Nephron progenitor cell (in vitro differentiated cells): ENCODE measurements around the gene MARCHF3.
"Not testable (repeated sequence)": the region's sequence is repeated elsewhere in the genome, so short reads cannot be mapped to it uniquely, and the experiment has no call there.

ENCODE experiments used
- DNase-seq: peaks from one replicate; pipeline ENCODE4 v3.0.0; 2021
- H3K27ac Mint-ChIP-seq: 2 replicates; pipeline ENCODE4 v1.8.0; 2021; ENCODE audit warnings: mild to moderate bottlenecking, moderate library complexity, mixed read lengths
- H3K27me3 Mint-ChIP-seq: 2 replicates; pipeline ENCODE4 v1.8.0; 2021; ENCODE audit warnings: mild to moderate bottlenecking, low read depth, mixed read lengths; ENCODE audit not compliant: poor library complexity
- H3K36me3 Mint-ChIP-seq: 2 replicates; pipeline ENCODE4 v1.8.0; 2021; ENCODE audit warnings: low read depth, mixed read lengths
- H3K4me1 Mint-ChIP-seq: 2 replicates; pipeline ENCODE4 v1.8.0; 2021; ENCODE audit warnings: mixed read lengths
- H3K4me3 Mint-ChIP-seq: 2 replicates; pipeline ENCODE4 v1.8.0; 2021; ENCODE audit warnings: mild to moderate bottlenecking, moderate library complexity, mixed read lengths
- H3K9me3 Mint-ChIP-seq: 2 replicates; pipeline ENCODE4 v1.8.0; 2021; ENCODE audit warnings: mild to moderate bottlenecking, moderate library complexity, mixed read lengths
- TF ChIP-seq, protein P1 (sequence below): fragments of 200-600 bp; sonication (generic); IDR thresholded peaks from 2 replicates; pipeline ENCODE4 v1.5.0; 2021; ENCODE audit warnings: antibody characterized with exemption

Gene MARCHF3

DNA sequence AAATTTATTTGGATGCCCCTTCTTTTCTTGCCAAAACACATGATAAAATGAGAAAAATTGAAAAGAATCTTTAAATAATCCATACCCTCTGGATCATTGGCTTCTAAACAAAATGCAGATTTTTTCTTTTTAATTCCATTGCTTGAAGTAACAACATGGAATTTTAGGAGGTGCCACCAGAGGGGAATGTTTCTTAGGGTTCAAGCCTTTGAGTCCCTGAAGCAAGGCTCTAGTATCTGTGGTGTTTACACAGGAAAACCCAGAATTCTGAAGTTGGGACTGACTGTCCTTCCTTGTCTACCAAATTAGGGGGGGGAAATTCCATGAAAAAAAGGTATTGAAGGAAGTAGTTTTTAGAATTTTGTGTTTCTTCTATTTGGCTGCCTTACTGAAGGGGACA is 184.0 kb downstream of the MARCHF3 start:
- Mint-ChIP-seq H3K36me3 (no peaks in the 10 kb centered on the region), H3K27me3 (peaks cover 6% of the 10 kb centered on the region), H3K4me1 (peaks cover 87% of the 10 kb centered on the region), H3K4me3 (no peak overlapping the region), H3K27ac (peak overlapping the region; percentile 15), H3K9me3 (no peaks in the 10 kb centered on the region)
- TF ChIP-seq, protein P1, sequence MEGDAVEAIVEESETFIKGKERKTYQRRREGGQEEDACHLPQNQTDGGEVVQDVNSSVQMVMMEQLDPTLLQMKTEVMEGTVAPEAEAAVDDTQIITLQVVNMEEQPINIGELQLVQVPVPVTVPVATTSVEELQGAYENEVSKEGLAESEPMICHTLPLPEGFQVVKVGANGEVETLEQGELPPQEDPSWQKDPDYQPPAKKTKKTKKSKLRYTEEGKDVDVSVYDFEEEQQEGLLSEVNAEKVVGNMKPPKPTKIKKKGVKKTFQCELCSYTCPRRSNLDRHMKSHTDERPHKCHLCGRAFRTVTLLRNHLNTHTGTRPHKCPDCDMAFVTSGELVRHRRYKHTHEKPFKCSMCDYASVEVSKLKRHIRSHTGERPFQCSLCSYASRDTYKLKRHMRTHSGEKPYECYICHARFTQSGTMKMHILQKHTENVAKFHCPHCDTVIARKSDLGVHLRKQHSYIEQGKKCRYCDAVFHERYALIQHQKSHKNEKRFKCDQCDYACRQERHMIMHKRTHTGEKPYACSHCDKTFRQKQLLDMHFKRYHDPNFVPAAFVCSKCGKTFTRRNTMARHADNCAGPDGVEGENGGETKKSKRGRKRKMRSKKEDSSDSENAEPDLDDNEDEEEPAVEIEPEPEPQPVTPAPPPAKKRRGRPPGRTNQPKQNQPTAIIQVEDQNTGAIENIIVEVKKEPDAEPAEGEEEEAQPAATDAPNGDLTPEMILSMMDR = no peak
- no peak for DNase-seq

DNA sequence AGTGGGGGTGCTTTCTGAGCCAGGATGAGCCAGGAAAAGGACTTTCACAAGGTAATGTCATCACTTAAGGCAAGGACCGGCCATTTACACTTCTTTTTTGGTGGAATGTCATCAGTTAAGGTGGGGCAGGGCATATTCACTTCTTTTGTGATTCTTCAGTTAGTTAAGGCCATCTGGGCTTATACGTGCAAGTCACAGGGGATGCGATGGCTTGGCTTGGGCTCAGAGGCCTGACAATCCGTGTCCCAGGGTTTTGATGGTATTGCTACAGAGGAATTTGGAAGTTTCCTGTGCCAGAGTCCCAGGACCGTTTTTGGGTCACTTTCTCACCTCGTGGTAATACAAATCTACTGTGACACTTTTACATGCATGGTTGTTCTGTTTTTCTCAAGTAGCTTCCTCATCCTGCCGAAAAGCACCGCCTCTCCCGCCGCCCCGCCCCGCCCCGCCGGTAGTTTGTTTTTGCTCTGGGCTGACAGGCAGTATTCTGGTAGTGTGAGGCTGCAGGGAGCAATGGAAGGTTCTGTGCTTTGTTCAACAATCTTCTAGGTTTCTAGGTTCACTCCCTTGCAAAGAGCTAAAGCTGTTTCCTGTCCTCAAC is 184.8 kb downstream of the MARCHF3 start:
- Mint-ChIP-seq H3K27ac (peak overlapping the region; percentile 46), H3K4me3 (peak overlapping the region; percentile 10), H3K4me1 (peaks cover 87% of the 10 kb centered on the region)
- H3K36me3 Mint-ChIP-seq, H3K27me3 Mint-ChIP-seq, H3K9me3 Mint-ChIP-seq: not testable (repeated sequence)
- DNase-seq = peak; percentile 62

DNA sequence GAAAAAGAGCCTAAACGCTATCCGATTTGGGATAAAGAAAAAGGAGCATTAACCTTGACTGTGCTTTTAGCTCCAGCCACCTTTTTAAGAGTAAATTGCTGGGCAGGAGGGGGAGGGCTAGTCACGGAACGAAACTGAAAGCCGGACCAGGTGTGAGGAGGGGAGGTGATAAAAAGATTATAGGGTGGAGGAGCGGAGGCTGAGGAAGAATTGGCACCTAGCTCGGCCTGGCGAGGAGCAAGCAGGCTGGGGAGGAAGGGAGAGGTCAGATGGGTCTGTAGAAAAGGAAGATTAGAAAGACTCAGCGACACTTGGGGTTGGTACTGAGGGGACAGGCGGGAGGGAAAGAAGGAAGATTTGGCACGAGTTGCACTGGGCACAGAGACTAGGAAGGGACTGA is 187.0 kb downstream of the MARCHF3 start:
- H3K27ac Mint-ChIP-seq = peak overlapping the region; percentile 83
- not testable (repeated sequence) for H3K9me3 Mint-ChIP-seq, H3K4me3 Mint-ChIP-seq, H3K27me3 Mint-ChIP-seq, DNase-seq
- H3K36me3 Mint-ChIP-seq = peaks cover 19% of the 10 kb centered on the region
- H3K4me1 Mint-ChIP-seq = peaks cover 83% of the 10 kb centered on the region

DNA sequence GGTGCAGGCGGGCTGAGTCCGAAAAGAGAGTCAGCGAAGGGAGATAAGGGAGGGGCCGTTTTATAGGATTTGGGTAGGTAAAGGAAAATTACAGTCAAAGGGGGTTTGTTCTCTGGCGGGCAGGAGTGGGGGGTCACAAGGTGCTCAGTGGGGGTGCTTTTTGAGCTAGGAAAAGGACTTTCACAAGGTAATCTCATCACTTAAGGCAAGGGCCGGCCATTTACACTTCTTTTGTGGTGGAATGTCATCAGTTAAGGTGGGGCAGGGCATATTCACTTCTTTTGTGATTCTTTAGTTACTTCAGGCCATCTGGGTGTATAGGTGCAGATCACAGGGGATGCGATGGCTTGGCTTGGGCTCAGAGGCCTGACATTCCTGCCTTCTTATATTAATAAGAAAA is 191.0 kb downstream of the MARCHF3 start:
- H3K27me3 Mint-ChIP-seq, DNase-seq, H3K9me3 Mint-ChIP-seq, H3K27ac Mint-ChIP-seq, H3K4me3 Mint-ChIP-seq: not testable (repeated sequence)
- peaks cover 44% of the 10 kb centered on the region for H3K4me1 Mint-ChIP-seq
- peaks cover 56% of the 10 kb centered on the region for H3K36me3 Mint-ChIP-seq

DNA sequence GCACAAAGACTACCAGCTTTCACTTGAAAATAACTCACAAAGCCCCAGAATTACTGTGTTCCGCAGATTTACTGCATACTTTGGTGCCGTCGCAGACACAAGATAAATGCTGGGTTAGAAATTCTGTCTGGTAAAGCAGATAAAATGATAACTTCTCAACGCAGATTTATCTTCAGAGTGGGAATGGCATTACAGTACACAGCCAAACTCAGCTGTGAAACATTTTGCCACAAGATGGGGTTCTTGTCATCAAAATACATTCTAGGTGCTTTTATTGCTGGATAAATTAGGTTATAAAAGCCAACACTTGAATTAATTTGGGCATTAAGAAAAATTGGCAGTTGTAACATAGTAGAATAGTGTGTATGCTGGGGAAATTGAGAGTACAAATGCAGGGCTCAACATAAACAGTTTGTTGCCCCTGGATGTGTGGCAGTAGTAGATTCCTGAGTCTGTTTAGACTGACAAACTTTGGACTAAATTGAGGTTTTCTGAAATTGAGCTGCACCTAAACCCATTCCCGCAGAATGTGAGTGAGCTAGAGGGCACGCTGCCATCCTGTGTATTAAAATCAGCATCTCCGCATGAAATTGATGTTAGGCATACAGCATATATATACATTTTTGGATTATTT is 192.3 kb downstream of the MARCHF3 start:
- DNase-seq = no peak
- Mint-ChIP-seq H3K27ac (no peak overlapping the region), H3K4me1 (peaks cover 32% of the 10 kb centered on the region), H3K36me3 (peaks cover 69% of the 10 kb centered on the region), H3K27me3 (no peaks in the 10 kb centered on the region), H3K4me3 (no peak overlapping the region), H3K9me3 (no peaks in the 10 kb centered on the region)
- TF ChIP-seq, protein P1 = no peak

DNA sequence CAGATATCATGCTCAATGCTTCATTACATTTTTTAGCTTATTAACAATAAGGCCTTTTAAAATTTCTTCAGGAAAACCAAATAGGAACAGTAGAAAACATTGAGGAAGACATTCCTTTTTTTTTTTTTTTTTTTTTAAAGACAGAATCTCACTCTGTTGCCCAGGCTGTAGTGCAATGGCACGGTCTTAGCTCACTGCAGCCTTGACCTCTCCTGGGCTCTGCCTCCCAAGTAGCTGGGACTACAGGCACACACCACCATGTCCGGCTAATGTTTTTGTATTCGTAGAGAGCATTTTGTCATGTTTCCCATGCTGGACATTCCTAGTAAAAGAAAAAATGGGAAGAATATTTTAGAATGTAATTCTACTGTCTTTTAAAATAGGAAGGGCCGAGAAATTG is 193.1 kb downstream of the MARCHF3 start:
- H3K27ac Mint-ChIP-seq = no peak overlapping the region

DNA sequence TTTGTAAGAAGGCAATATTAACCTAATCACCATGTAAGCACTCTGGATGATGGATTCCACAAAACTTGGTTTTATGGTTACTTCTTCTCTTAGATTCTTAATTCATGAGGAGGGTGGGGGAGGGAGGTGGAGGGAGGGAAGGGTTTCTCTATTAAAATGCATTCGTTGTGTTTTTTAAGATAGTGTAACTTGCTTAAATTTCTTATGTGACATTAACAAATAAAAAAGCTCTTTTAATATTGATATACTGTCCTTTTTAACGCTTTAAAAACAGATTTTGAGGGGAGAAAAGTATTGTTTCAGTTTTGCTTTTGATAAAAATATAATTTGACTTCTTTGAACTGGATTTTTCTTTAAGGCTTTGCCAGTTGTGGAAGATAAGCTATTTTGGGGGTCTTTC is 193.6 kb downstream of the MARCHF3 start:
- TF ChIP-seq, protein P1 = no peak
- H3K9me3 Mint-ChIP-seq = no peaks in the 10 kb centered on the region
- H3K36me3 Mint-ChIP-seq = peaks cover 77% of the 10 kb centered on the region
- H3K27ac Mint-ChIP-seq = no peak overlapping the region
- no peaks in the 10 kb centered on the region for H3K27me3 Mint-ChIP-seq
- H3K4me1 Mint-ChIP-seq = peaks cover 22% of the 10 kb centered on the region
- no peak overlapping the region for H3K4me3 Mint-ChIP-seq
- DNase-seq = no peak

More for the DNA sequence above, 193.1 kb downstream of the MARCHF3 start:
- H3K27me3 Mint-ChIP-seq = no peaks in the 10 kb centered on the region
- H3K4me3 Mint-ChIP-seq = no peak overlapping the region
- peaks cover 26% of the 10 kb centered on the region for H3K4me1 Mint-ChIP-seq
- TF ChIP-seq, protein P1 = no peak
- peaks cover 76% of the 10 kb centered on the region for H3K36me3 Mint-ChIP-seq
- H3K9me3 Mint-ChIP-seq = no peaks in the 10 kb centered on the region
- no peak for DNase-seq
